Activated CD8-positive, alpha-beta T cell treated with anti-CD3 and anti-CD28 coated beads, Interleukin-2, amount 10 ng/mL, durations not matched to agents 7 days and 5 days (primary cell): ENCODE data around the gene ZNF132. TPM values are rescaled to one million over a fixed set of nuclear protein-coding genes. Genes with fewer than 3 reads are reported as not detected.

Experiments
- ATAC-seq: fragments of 150-1000 bp; cut with Tn5 transposase; one replicate; pipeline ENCODE4 v1.10.0; 2021; ENCODE audit warnings: moderate library complexity
- CTCF ChIA-PET: fragments of 350-600 bp; sonication (Branson Sonifier 250); formaldehyde crosslinking; loops from one replicate; lab custom pipeline; 2021; ENCODE audit warnings: antibody characterized with exemption; lab: Charles Lee
- POLR2A ChIA-PET: fragments of 350-600 bp; sonication (Branson Sonifier 250); formaldehyde crosslinking; loops from one replicate; lab custom pipeline; 2021; ENCODE audit warnings: antibody characterized with exemption; lab: Charles Lee
- DNase-seq: peaks from one replicate; pipeline ENCODE4 v3.0.0-alpha.2; 2020
- H3K27ac Mint-ChIP-seq: one replicate; pipeline ENCODE4 v1.8.0; 2021; ENCODE audit warnings: mild to moderate bottlenecking, mixed read lengths
- H3K27me3 Mint-ChIP-seq: one replicate; pipeline ENCODE4 v1.8.0; 2021; ENCODE audit warnings: low read depth, mixed read lengths
- H3K36me3 Mint-ChIP-seq: one replicate; pipeline ENCODE4 v1.8.0; 2021; ENCODE audit warnings: low read depth, mixed read lengths
- H3K4me1 Mint-ChIP-seq: one replicate; pipeline ENCODE4 v1.8.0; 2021; ENCODE audit warnings: low read depth, mixed read lengths
- H3K4me3 Mint-ChIP-seq: one replicate; pipeline ENCODE4 v1.8.0; 2021; ENCODE audit warnings: mild to moderate bottlenecking, mixed read lengths
- H3K9me3 Mint-ChIP-seq: one replicate; pipeline ENCODE4 v1.8.0; 2022; ENCODE audit warnings: mixed read lengths; ENCODE audit not compliant: insufficient read depth
- total RNA-seq, 2 experiments: library from RNA; stranded (reverse); gene quantifications; one replicate each; pipeline ENCODE4 v1.2.3, GENCODE V29; 2021

Gene ZNF132
- total RNA-seq, 2 experiments from 2014 or later, result 5.1 to 6.0 TPM

GRCh38 chr19:58440556-58440955, 603 bp upstream of the ZNF132 start:
- Mint-ChIP-seq H3K4me1 (peaks cover 34% of the 10 kb centered on the region), H3K4me3 (peak overlapping the region; percentile 94), H3K27ac (peak overlapping the region; percentile 98), H3K9me3 (peaks cover 31% of the 10 kb centered on the region), H3K36me3 (peaks cover 48% of the 10 kb centered on the region), H3K27me3 (no peaks in the 10 kb centered on the region)
- CTCF ChIA-PET, result no interaction called here
- DNase-seq (no peak), ATAC-seq (no peak)
- POLR2A ChIA-PET, result interaction anchor here (0.8 to 1.0 kb wide), 3 partner anchors 32 to 53 kb away, joined by 3 to 4 read pairs (median 3); partner anchors contain the start of genes RPS5 and ZNF584

- DNase-seq (no peak), ATAC-seq (no peak)
- H3K27me3 Mint-ChIP-seq, result no peaks in the 10 kb centered on the region
- POLR2A ChIA-PET, result no interaction called here
- no peak overlapping the region for H3K27ac Mint-ChIP-seq
- H3K4me1 Mint-ChIP-seq, result peaks cover 14% of the 10 kb centered on the region
- CTCF ChIA-PET, result no interaction called here
- peaks cover 88% of the 10 kb centered on the region for H3K36me3 Mint-ChIP-seq
- peaks cover 55% of the 10 kb centered on the region for H3K9me3 Mint-ChIP-seq
- no peak overlapping the region for H3K4me3 Mint-ChIP-seq
Observed at GRCh38 chr19:58434217-58434616, 5.7 kb downstream of the ZNF132 start.

- no peaks in the 10 kb centered on the region for H3K4me1 Mint-ChIP-seq
- ChIA-PET POLR2A (no interaction called here), CTCF (no interaction called here)
- H3K27me3 Mint-ChIP-seq, result no peaks in the 10 kb centered on the region
- DNase-seq, result no peak
- H3K27ac Mint-ChIP-seq, result no peak overlapping the region
- peaks cover 37% of the 10 kb centered on the region for H3K9me3 Mint-ChIP-seq
- ATAC-seq, result no peak
- H3K4me3 Mint-ChIP-seq, result no peak overlapping the region
- peaks cover 50% of the 10 kb centered on the region for H3K36me3 Mint-ChIP-seq
Observed at GRCh38 chr19:58429745-58430144, 10.2 kb downstream of the ZNF132 start.

GRCh38 chr19:58428617-58429016, 11.3 kb downstream of the ZNF132 start:
- no peak for ATAC-seq
- Mint-ChIP-seq H3K4me1 (no peaks in the 10 kb centered on the region), H3K4me3 (no peak overlapping the region), H3K27me3 (no peaks in the 10 kb centered on the region), H3K27ac (no peak overlapping the region), H3K36me3 (peaks cover 38% of the 10 kb centered on the region), H3K9me3 (peaks cover 29% of the 10 kb centered on the region)
- POLR2A ChIA-PET, result no interaction called here
- CTCF ChIA-PET, result no interaction called here
- no peak for DNase-seq

- Mint-ChIP-seq H3K9me3 (no peaks in the 10 kb centered on the region), H3K4me1 (no peaks in the 10 kb centered on the region), H3K4me3 (no peak overlapping the region), H3K27ac (no peak overlapping the region), H3K36me3 (peaks cover 44% of the 10 kb centered on the region), H3K27me3 (no peaks in the 10 kb centered on the region)
- CTCF ChIA-PET, result interaction anchor here (1.8 kb wide), 1 partner anchor 9 kb away, joined by 4 read pairs; the partner anchor contains the start of gene ZNF584
- POLR2A ChIA-PET, result interaction anchor here (0.7 kb wide), 1 partner anchor 55 kb away, joined by 3 read pairs; no protein-coding TSS in a partner anchor
- ATAC-seq, result no peak
- no peak for DNase-seq
Observed at GRCh38 chr19:58417071-58417470, 22.9 kb downstream of the ZNF132 start.

GRCh38 chr19:58416604-58417003, 23.3 kb downstream of the ZNF132 start:
- ATAC-seq (no peak), DNase-seq (no peak)
- Mint-ChIP-seq H3K36me3 (peaks cover 43% of the 10 kb centered on the region), H3K4me3 (no peak overlapping the region), H3K4me1 (no peaks in the 10 kb centered on the region), H3K27ac (no peak overlapping the region), H3K27me3 (no peaks in the 10 kb centered on the region), H3K9me3 (no peaks in the 10 kb centered on the region)
- CTCF ChIA-PET, result interaction anchor here (1.8 kb wide), 1 partner anchor 8 kb away, joined by 4 read pairs; the partner anchor contains the start of gene ZNF584
- POLR2A ChIA-PET, result interaction anchor here (0.7 kb wide), 1 partner anchor 55 kb away, joined by 3 read pairs; no protein-coding TSS in a partner anchor

GRCh38 chr19:58409010-58409790, 30.8 kb downstream of the ZNF132 start:
- Mint-ChIP-seq H3K9me3 (no peaks in the 10 kb centered on the region), H3K27me3 (no peaks in the 10 kb centered on the region), H3K27ac (peak overlapping the region; percentile 68), H3K4me1 (peaks cover 33% of the 10 kb centered on the region), H3K4me3 (peak overlapping the region; percentile 96), H3K36me3 (peaks cover 15% of the 10 kb centered on the region)
- DNase-seq (peak; percentile 43), ATAC-seq (peak; percentile 20)
- CTCF ChIA-PET, result interaction anchor here (0.6 to 1.5 kb wide), 9 partner anchors 8 to 105 kb away, joined by 3 to 4 read pairs (median 3); partner anchors contain the start of gene ZNF497
- POLR2A ChIA-PET, result interaction anchor here (0.8 to 1.0 kb wide), 2 partner anchors 31 to 146 kb away, joined by 3 to 4 read pairs; partner anchors contain the start of genes CHMP2A and ZNF132

GRCh38 chr19:58408152-58409009, 31.6 kb downstream of the ZNF132 start, which contains the start of gene ZNF584:
TSS of gene ZNF584 (plus strand) at chr19:58408649. CDS start at chr19:58409148, 499 bp downstream.
- Mint-ChIP-seq H3K9me3 (no peaks in the 10 kb centered on the region), H3K36me3 (peaks cover 12% of the 10 kb centered on the region), H3K27me3 (no peaks in the 10 kb centered on the region), H3K4me1 (peaks cover 38% of the 10 kb centered on the region), H3K4me3 (peak within 1 kb of the TSS; percentile 96), H3K27ac (peak within 1 kb of the TSS; percentile 95)
- ChIA-PET CTCF (interaction anchor here (0.6 to 1.4 kb wide), 8 partner anchors 9 to 106 kb away, joined by 3 to 4 read pairs (median 3); partner anchors contain the start of gene ZNF497), POLR2A (interaction anchor here (0.8 to 1.0 kb wide), 2 partner anchors 32 to 147 kb away, joined by 3 to 4 read pairs; partner anchors contain the start of genes CHMP2A and ZNF132)
- ATAC-seq (peak; percentile 95), DNase-seq (peak; percentile 96)

- CTCF ChIA-PET, result interaction anchor here (1.0 to 1.1 kb wide), 3 partner anchors 10 to 112 kb away, joined by 3 to 4 read pairs (median 4); partner anchors contain the start of gene ZBTB45
- Mint-ChIP-seq H3K27me3 (no peaks in the 10 kb centered on the region), H3K4me3 (peak overlapping the region; percentile 96), H3K4me1 (peaks cover 42% of the 10 kb centered on the region), H3K9me3 (no peaks in the 10 kb centered on the region), H3K27ac (peak overlapping the region; percentile 95), H3K36me3 (peaks cover 12% of the 10 kb centered on the region)
- DNase-seq (peak; percentile 31), ATAC-seq (peak; percentile 7)
- POLR2A ChIA-PET, result interaction anchor here (1.0 kb wide), 1 partner anchor 32 kb away, joined by 4 read pairs; the partner anchor contains the start of gene ZNF132
Observed at GRCh38 chr19:58407658-58408151, 32.2 kb downstream of the ZNF132 start.

GRCh38 chr19:58406818-58407657, 32.9 kb downstream of the ZNF132 start:
- ChIA-PET CTCF (interaction anchor here (1.1 kb wide), 2 partner anchors 80 to 113 kb away, joined by 3 read pairs; partner anchors contain the start of genes ZBTB45 and ZSCAN22), POLR2A (interaction anchor here (0.7 kb wide), 1 partner anchor 20 kb away, joined by 3 read pairs; the partner anchor contains the start of gene RPS5)
- no peak for DNase-seq
- no peaks in the 10 kb centered on the region for H3K27me3 Mint-ChIP-seq
- H3K4me1 Mint-ChIP-seq, result peaks cover 42% of the 10 kb centered on the region
- peak overlapping the region; percentile 96 for H3K4me3 Mint-ChIP-seq
- H3K9me3 Mint-ChIP-seq, result no peaks in the 10 kb centered on the region
- ATAC-seq, result no peak
- peaks cover 10% of the 10 kb centered on the region for H3K36me3 Mint-ChIP-seq
- peak overlapping the region; percentile 95 for H3K27ac Mint-ChIP-seq
